NCI-H1048 (cell line): ENCODE results near the gene NLRP5.
"Not testable (repeated sequence)": the region's sequence is repeated elsewhere in the genome, so short reads cannot be mapped to it uniquely, and the experiment has no call there.

Experiments used
- DNase-seq: peaks from one replicate; lab custom pipeline; 2025; lab: John Stamatoyannopoulos, UW

Gene NLRP5

GRCh38 chr19:56098731-56099568 is 112.4 kb downstream of the NLRP5 start:
- no peak for DNase-seq

- no peak for DNase-seq
These were observed 113.3 kb downstream of the NLRP5 start for GRCh38 chr19:56099638-56100539.

GRCh38 chr19:56101095-56101494 is 114.5 kb downstream of the NLRP5 start:
- no peak for DNase-seq

GRCh38 chr19:56101746-56102535 is 115.4 kb downstream of the NLRP5 start:
- DNase-seq: no peak

- DNase-seq: no peak
These were observed 116.5 kb downstream of the NLRP5 start for GRCh38 chr19:56103027-56103614.

GRCh38 chr19:56104423-56104822 is 117.8 kb downstream of the NLRP5 start:
- DNase-seq: no peak

- no peak for DNase-seq
These were observed 118.6 kb downstream of the NLRP5 start for GRCh38 chr19:56105090-56105701.

GRCh38 chr19:56105831-56106396 is 119.3 kb downstream of the NLRP5 start:
- DNase-seq: not testable (repeated sequence)

GRCh38 chr19:56106397-56106849 is 119.8 kb downstream of the NLRP5 start:
- no peak for DNase-seq

GRCh38 chr19:56106993-56107392 is 120.4 kb downstream of the NLRP5 start:
- DNase-seq: no peak

GRCh38 chr19:56107626-56108351 is 121.2 kb downstream of the NLRP5 start:
- DNase-seq: no peak

GRCh38 chr19:56108447-56109195 is 122.0 kb downstream of the NLRP5 start:
- DNase-seq: no peak

- DNase-seq: no peak
These were observed 122.7 kb downstream of the NLRP5 start for GRCh38 chr19:56109226-56109625.

GRCh38 chr19:56110515-56111448 is 124.2 kb downstream of the NLRP5 start:
- DNase-seq: no peak
